ENCODE data around the gene ISYNA1. TPM values are rescaled to one million over a fixed set of nuclear protein-coding genes. Genes with fewer than 3 reads are reported as not detected.

Gene ISYNA1
- total and polyA plus RNA-seq, 2 of the 4 experiments (the other 2 are of a cell fraction) = 3.4 to 24.7 TPM

DNA sequence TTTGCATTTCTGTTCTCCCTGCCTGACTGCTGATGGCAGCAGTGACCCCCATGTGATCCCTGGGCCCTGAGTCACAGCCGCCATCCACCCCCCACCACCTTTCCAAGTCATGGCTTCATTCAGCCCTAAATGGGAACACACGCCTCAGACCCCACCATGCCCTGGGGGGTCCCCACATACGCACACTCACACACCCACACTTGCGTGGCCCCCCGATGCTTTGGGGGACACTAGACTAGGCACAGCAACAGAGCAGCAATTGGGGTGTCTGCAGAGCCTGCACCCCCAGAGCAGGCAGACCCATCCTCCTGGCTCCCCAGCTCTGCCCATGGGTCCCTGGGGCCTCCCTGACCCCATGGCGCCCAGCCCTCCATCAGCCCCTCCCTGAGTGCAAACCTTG is 5.5 kb upstream of the ISYNA1 start:
- Histone ChIP-seq H4K8ac (ENCODE audit: low read depth in 2 of 2, low read length in 2 of 2) (no peak overlapping the region), H2BK5ac (ENCODE audit: low read depth, low read length, poor library complexity, severe bottlenecking) (no peak overlapping the region), H3K18ac (ENCODE audit: low read depth, low read length) (no peak overlapping the region), H3K36me3 (ENCODE audit: control insufficient read depth, insufficient read depth, low read length) (peaks cover 47% of the 10 kb centered on the region), H4K5ac (ENCODE audit: low read depth, low read length) (no peak overlapping the region), H3K4me3 (ENCODE audit: insufficient read depth, low read depth, low read length) (no peak overlapping the region), H4K91ac (ENCODE audit: insufficient read depth, low read depth, low read length) (no peak overlapping the region), H3K56ac (ENCODE audit: extremely low read depth, insufficient read depth, low read length) (no peak overlapping the region), H4K20me1 (ENCODE audit: insufficient read depth, low read length) (peaks cover 58% of the 10 kb centered on the region), H3K23ac (ENCODE audit: low read depth, low read length) (no peak overlapping the region), H3K14ac (replicated peaks; ENCODE audit: low read depth, low read length) (no peak overlapping the region), H3K4ac (ENCODE audit: low read depth, low read length) (no peak overlapping the region), H3K9me1 (ENCODE audit: insufficient read depth, low read length) (peaks cover 9% of the 10 kb centered on the region; the same call in 1 of the 2 replicates), H3K4me2 (ENCODE audit: low read depth, low read length) (no peak overlapping the region), H2BK15ac (ENCODE audit: low read depth, low read length) (no peak overlapping the region), H3K4me1 (ENCODE audit: control insufficient read depth, insufficient read depth, low read length) (peaks cover 11% of the 10 kb centered on the region; the same call in 1 of the 2 replicates), H2AK9ac (replicated peaks; ENCODE audit: low read depth, low read length, poor library complexity) (no peak overlapping the region), H3K27ac (ENCODE audit: insufficient read depth, low read length) (no peak overlapping the region), H3K27me3 (ENCODE audit: control insufficient read depth, insufficient read depth, low read length) (no peaks in the 10 kb centered on the region), H2BK20ac (ENCODE audit: low read depth, low read length) (no peak overlapping the region), H2BK120ac (ENCODE audit: low read depth, low read length) (no peak overlapping the region), H3K9ac (ENCODE audit: low read depth, low read length) (no peak overlapping the region), H3K9me3 (ENCODE audit: control insufficient read depth, insufficient read depth, low read length) (no peaks in the 10 kb centered on the region), H3K79me1 (ENCODE audit: low read depth in 1 of 2, low read length in 2 of 2) (peaks cover 14 to 35% of the 10 kb centered on the region in 2 experiments), H2AK5ac (ENCODE audit: low read depth, low read length) (no peak overlapping the region), H2AFZ (replicated peaks; ENCODE audit: low read length, poor library complexity) (no peak overlapping the region)
- ChIA-PET CTCF (no interaction called here), POLR2A (ENCODE audit: unreplicated experiment) (no interaction called here)
- no TSS peak for BruUV-seq (replicated peaks)
- ATAC-seq (ENCODE audit: low read depth) (no peak), DNase-seq (no peak)
- intact Hi-C loops (cut with micrococcal nuclease) (no loop called here), dilution Hi-C loops (cut with HindIII; ENCODE audit: low sequenced_read_pairs, unreplicated experiment) (no loop called here), in situ Hi-C loops (cut with MboI; ENCODE audit: low sequenced_read_pairs) (no loop called here)
- WGBS, 2 experiments (ENCODE audit: extremely low coverage in 2 of 2, insufficient read length in 1 of 2) = 93% methylated on average over 5 of the region's 6 CpGs; no CpG with 5 or more reads in 1 of the 2 experiments
- TF ChIP-seq MAZ (IDR thresholded peaks at IDR 0.05; ENCODE audit: borderline replicate concordance, low read depth, low read length) (no peak), RAD21 (IDR thresholded peaks at IDR 0.05; ENCODE audit: low read length) (no peak), MXI1 (IDR thresholded peaks at IDR 0.05; ENCODE audit: borderline replicate concordance, low read depth, low read length) (no peak), MAFK (IDR thresholded peaks at IDR 0.05; ENCODE audit: low read depth, low read length) (no peak), NFE2L2 (IDR thresholded peaks at IDR 0.05; ENCODE audit: low read depth, low read length) (no peak), FOS (IDR thresholded peaks at IDR 0.05; ENCODE audit: low read depth, low read length) (no peak), CEBPB (IDR thresholded peaks at IDR 0.05; ENCODE audit: low read depth, low read length) (no peak), BHLHE40 (IDR thresholded peaks at IDR 0.05; ENCODE audit: low read depth, low read length) (no peak), POLR2A (IDR thresholded peaks at IDR 0.05; ENCODE audit: low read depth, low read length) (no peak), SMC3 (IDR thresholded peaks at IDR 0.05; ENCODE audit: low read depth, low read length) (no peak), RFX5 (IDR thresholded peaks at IDR 0.05; ENCODE audit: low read depth, low read length) (no peak), CHD1 (IDR thresholded peaks at IDR 0.05; ENCODE audit: low read depth, low read length) (no peak), RCOR1 (IDR thresholded peaks at IDR 0.05; ENCODE audit: insufficient replicate concordance, low read length) (no peak)
- TF ChIP-seq, protein P1, sequence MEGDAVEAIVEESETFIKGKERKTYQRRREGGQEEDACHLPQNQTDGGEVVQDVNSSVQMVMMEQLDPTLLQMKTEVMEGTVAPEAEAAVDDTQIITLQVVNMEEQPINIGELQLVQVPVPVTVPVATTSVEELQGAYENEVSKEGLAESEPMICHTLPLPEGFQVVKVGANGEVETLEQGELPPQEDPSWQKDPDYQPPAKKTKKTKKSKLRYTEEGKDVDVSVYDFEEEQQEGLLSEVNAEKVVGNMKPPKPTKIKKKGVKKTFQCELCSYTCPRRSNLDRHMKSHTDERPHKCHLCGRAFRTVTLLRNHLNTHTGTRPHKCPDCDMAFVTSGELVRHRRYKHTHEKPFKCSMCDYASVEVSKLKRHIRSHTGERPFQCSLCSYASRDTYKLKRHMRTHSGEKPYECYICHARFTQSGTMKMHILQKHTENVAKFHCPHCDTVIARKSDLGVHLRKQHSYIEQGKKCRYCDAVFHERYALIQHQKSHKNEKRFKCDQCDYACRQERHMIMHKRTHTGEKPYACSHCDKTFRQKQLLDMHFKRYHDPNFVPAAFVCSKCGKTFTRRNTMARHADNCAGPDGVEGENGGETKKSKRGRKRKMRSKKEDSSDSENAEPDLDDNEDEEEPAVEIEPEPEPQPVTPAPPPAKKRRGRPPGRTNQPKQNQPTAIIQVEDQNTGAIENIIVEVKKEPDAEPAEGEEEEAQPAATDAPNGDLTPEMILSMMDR (conservative IDR thresholded peaks at IDR 0.05; ENCODE audit: low read depth, low read length) = no peak
- TF ChIP-seq, protein P2, sequence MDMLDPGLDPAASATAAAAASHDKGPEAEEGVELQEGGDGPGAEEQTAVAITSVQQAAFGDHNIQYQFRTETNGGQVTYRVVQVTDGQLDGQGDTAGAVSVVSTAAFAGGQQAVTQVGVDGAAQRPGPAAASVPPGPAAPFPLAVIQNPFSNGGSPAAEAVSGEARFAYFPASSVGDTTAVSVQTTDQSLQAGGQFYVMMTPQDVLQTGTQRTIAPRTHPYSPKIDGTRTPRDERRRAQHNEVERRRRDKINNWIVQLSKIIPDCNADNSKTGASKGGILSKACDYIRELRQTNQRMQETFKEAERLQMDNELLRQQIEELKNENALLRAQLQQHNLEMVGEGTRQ (IDR thresholded peaks at IDR 0.05; ENCODE audit: low read depth, low read length) = no peak
- TF ChIP-seq, protein P3, sequence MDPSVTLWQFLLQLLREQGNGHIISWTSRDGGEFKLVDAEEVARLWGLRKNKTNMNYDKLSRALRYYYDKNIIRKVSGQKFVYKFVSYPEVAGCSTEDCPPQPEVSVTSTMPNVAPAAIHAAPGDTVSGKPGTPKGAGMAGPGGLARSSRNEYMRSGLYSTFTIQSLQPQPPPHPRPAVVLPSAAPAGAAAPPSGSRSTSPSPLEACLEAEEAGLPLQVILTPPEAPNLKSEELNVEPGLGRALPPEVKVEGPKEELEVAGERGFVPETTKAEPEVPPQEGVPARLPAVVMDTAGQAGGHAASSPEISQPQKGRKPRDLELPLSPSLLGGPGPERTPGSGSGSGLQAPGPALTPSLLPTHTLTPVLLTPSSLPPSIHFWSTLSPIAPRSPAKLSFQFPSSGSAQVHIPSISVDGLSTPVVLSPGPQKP (IDR thresholded peaks at IDR 0.05; ENCODE audit: borderline replicate concordance, low read depth, low read length) = no peak
